Lung (tissue), 12 donors: ENCODE measurements around the gene FAM83B. TPM values are rescaled to one million over a fixed set of nuclear protein-coding genes. Genes with fewer than 3 reads are reported as not detected.
"Not testable (repeated sequence)": the region's sequence is repeated elsewhere in the genome, so short reads cannot be mapped to it uniquely, and the experiment has no call there.

ENCODE experiments used
- ATAC-seq: fragments of 200-7000 bp; cut with Tn5 transposase; one replicate; pipeline ENCODE4 v1.9.1; 2020; ENCODE audit warnings: moderate number of reproducible peaks; ENCODE audit not compliant: insufficient read depth, low FRiP score
- DNase-seq, 3 donors: peaks; one replicate each; pipeline ENCODE4 v3.0.0-alpha.2; 2013 to 2017
- H3K27ac ChIP-seq, 2 donors: one replicate each; pipeline ENCODE4 v1.5.1; 2013; ENCODE audit warnings: mild to moderate bottlenecking in 2 of 2, moderate library complexity in 2 of 2, control low read depth in 1 of 2, inconsistent platforms in 1 of 2, low read depth in 1 of 2, low read length in 1 of 2
- H3K27me3 ChIP-seq, 3 donors: one replicate each; pipeline ENCODE4 v1.5.1; 2013; ENCODE audit warnings: low read length in 2 of 3; ENCODE audit not compliant: control insufficient read depth in 3 of 3, insufficient read depth in 3 of 3
- H3K36me3 ChIP-seq, 4 donors: one replicate each; pipeline ENCODE4 v1.5.1; 2013; ENCODE audit warnings: low read length in 4 of 4, mild to moderate bottlenecking in 1 of 4, moderate library complexity in 1 of 4; ENCODE audit not compliant: control insufficient read depth in 4 of 4, insufficient read depth in 4 of 4
- H3K4me1 ChIP-seq, 5 donors: one replicate each; pipeline ENCODE4 v1.5.1; 2013; ENCODE audit warnings: low read length in 5 of 5, mild to moderate bottlenecking in 2 of 5, moderate library complexity in 1 of 5; ENCODE audit not compliant: control insufficient read depth in 5 of 5, insufficient read depth in 5 of 5
- H3K4me3 ChIP-seq: one replicate; pipeline ENCODE4 v1.5.1; 2013; ENCODE audit warnings: mild to moderate bottlenecking, control low read depth, moderate library complexity
- H3K9ac ChIP-seq, 2 donors: one replicate each; pipeline ENCODE4 v1.5.1; 2013; ENCODE audit warnings: low read length in 2 of 2, control low read depth in 1 of 2; ENCODE audit not compliant: insufficient read depth in 1 of 2
- H3K9me3 ChIP-seq, 4 donors: one replicate each; pipeline ENCODE4 v1.5.1; 2013; ENCODE audit warnings: low read length in 3 of 4, mild to moderate bottlenecking in 1 of 4, moderate library complexity in 1 of 4; ENCODE audit not compliant: control insufficient read depth in 4 of 4, insufficient read depth in 3 of 4
- CTCF ChIP-seq: IDR thresholded peaks from 2 replicates; pipeline ENCODE4 v1.5.1; 2012; ENCODE audit warnings: mild to moderate bottlenecking; ENCODE audit errors: control extremely low read depth, extremely low read depth
- WGBS, 2 donors: extraction: QIAGEN DNeasy Blood & Tissue Kit; methylation state at CpG; one replicate each; pipeline ENCODE4 v1.1.7; 2013; 5-methylcytosine and 5-hydroxymethylcytosine counted together
- polyA plus RNA-seq, 2 donors: library from polyadenylated mRNA; stranded (reverse); fragments of 200-250 nt; gene quantifications; one replicate each; pipeline ENCODE4 v1.2.1, GENCODE V29; 2013
- total RNA-seq, 2 donors: library from RNA; depleted of rRNA in 1 of 2; stranded (reverse); fragments of >200 nt in 1 of 2; gene quantifications; one replicate each; pipeline ENCODE4 v1.2.1, GENCODE V29; 2014 to 2021
- donor health status: control.
- donor health status: control.
- donor health status: Bipolar disorder and iron deficiency.
- donor health status: healthy.
- donor health status: DM: yes; HTN: yes; CAD: no.

FAM83B gene
- total and polyA plus RNA-seq, 4 donors = 0.04 to 4.4 (median 0.49) TPM

- H3K4me1 ChIP-seq = no peaks in the 10 kb centered on the region
- H3K9me3 ChIP-seq = no peaks in the 10 kb centered on the region
- ATAC-seq (no peak), DNase-seq (no peak)
- no peak overlapping the region for H3K27ac ChIP-seq
- no peaks in the 10 kb centered on the region for H3K27me3 ChIP-seq
- 82 to 84% methylated on average over 2 of the region's 2 CpGs for WGBS, 2 donors
- H3K4me3 ChIP-seq = no peak overlapping the region
- H3K36me3 ChIP-seq = no peaks in the 10 kb centered on the region
- H3K9ac ChIP-seq = no peak overlapping the region
- no peak for TF ChIP-seq CTCF
Observed at GRCh38 chr6:54817834-54818233, 28.7 kb upstream of the FAM83B start.

GRCh38 chr6:54824225-54824624 is 22.3 kb upstream of the FAM83B start:
- H3K9ac ChIP-seq, H3K36me3 ChIP-seq, H3K9me3 ChIP-seq, H3K4me1 ChIP-seq, DNase-seq, ATAC-seq, H3K27ac ChIP-seq, H3K4me3 ChIP-seq, H3K27me3 ChIP-seq: not testable (repeated sequence)
- 79 to 83% methylated on average over 6 of the region's 6 CpGs for WGBS, 2 donors

GRCh38 chr6:54827010-54827409 is 19.6 kb upstream of the FAM83B start:
- Histone ChIP-seq H3K27me3 (no peaks in the 10 kb centered on the region), H3K27ac (no peak overlapping the region), H3K4me3 (no peak overlapping the region), H3K36me3 (no peaks in the 10 kb centered on the region), H3K9ac (no peak overlapping the region), H3K4me1 (no peaks in the 10 kb centered on the region), H3K9me3 (peaks cover 0 to 3% (median 0%) of the 10 kb centered on the region in 4 donors)
- TF ChIP-seq CTCF = no peak
- WGBS, 2 donors = 37 to 57% methylated on average over 2 of the region's 2 CpGs
- ATAC-seq (no peak), DNase-seq (peak in 1 of 3 donors; percentile 28)

GRCh38 chr6:54830216-54830615 is 16.4 kb upstream of the FAM83B start:
- no peak for TF ChIP-seq CTCF
- 35 to 80% methylated on average over 1 of the region's 1 CpG for WGBS, 2 donors
- Histone ChIP-seq H3K27ac (no peak overlapping the region), H3K9ac (no peak overlapping the region), H3K4me3 (no peak overlapping the region), H3K36me3 (no peaks in the 10 kb centered on the region), H3K4me1 (no peaks in the 10 kb centered on the region), H3K9me3 (no peaks in the 10 kb centered on the region), H3K27me3 (no peaks in the 10 kb centered on the region)
- ATAC-seq = no peak
- no peak for DNase-seq
